ENCODE data around the gene PARD6A.

DNA sequence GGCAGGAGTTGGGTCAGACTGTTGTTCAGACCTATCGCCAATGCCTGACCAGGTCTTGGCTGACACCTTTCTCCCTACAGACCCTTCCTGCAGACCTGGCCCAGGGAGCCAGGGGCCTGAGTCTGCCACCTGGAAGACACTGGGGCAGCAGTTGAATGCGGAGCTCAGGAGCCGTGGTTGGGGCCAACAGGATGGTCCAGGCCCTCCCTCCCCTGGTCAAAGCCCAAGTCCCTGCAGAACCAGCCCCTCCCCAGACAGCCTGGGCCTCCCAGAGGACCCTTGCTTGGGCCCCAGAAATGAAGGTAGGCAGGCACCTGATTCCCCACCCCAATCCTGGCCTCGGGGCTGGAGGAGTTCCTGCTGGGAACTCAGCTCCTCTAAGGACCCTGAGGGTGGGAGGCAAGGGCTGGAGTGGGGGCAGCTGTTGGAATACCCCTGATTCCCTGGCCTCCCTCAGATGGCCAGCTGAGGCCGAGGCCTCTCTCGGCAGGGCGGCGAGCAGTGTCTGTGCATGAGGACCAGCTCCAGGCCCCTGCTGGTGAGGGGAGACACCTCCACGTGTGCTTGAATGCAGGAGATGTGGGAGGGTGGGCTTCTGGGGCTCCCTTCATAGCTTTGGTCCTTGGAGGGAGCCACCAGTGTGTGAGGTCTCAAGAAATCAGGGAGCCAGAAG is 4.3 kb upstream of the PARD6A start:
- TF ChIP-seq POLR2A (IDR thresholded peaks at IDR 0.05; ENCODE audit: low read depth, low read length) (no peak), BHLHE40 (IDR thresholded peaks at IDR 0.05; ENCODE audit: low read depth, low read length) (no peak), RAD21 (IDR thresholded peaks at IDR 0.05; ENCODE audit: low read length) (no peak), MAZ (IDR thresholded peaks at IDR 0.05; ENCODE audit: borderline replicate concordance, low read depth, low read length) (no peak), MXI1 (IDR thresholded peaks at IDR 0.05; ENCODE audit: borderline replicate concordance, low read depth, low read length) (no peak), ELK1 (IDR thresholded peaks at IDR 0.05; ENCODE audit: borderline replicate concordance, low read depth, low read length) (no peak), SMC3 (IDR thresholded peaks at IDR 0.05; ENCODE audit: low read depth, low read length) (no peak), RFX5 (IDR thresholded peaks at IDR 0.05; ENCODE audit: low read depth, low read length) (no peak)
- TF ChIP-seq, protein P1, sequence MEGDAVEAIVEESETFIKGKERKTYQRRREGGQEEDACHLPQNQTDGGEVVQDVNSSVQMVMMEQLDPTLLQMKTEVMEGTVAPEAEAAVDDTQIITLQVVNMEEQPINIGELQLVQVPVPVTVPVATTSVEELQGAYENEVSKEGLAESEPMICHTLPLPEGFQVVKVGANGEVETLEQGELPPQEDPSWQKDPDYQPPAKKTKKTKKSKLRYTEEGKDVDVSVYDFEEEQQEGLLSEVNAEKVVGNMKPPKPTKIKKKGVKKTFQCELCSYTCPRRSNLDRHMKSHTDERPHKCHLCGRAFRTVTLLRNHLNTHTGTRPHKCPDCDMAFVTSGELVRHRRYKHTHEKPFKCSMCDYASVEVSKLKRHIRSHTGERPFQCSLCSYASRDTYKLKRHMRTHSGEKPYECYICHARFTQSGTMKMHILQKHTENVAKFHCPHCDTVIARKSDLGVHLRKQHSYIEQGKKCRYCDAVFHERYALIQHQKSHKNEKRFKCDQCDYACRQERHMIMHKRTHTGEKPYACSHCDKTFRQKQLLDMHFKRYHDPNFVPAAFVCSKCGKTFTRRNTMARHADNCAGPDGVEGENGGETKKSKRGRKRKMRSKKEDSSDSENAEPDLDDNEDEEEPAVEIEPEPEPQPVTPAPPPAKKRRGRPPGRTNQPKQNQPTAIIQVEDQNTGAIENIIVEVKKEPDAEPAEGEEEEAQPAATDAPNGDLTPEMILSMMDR (conservative IDR thresholded peaks at IDR 0.05; ENCODE audit: low read depth, low read length) = no peak

Measured in IMR-90 (cell line).